HCT116 (cell line): ENCODE results near the gene NEK9. TPM values are rescaled to one million over a fixed set of nuclear protein-coding genes. Genes with fewer than 3 reads are reported as not detected.

Experiments used
- ATAC-seq: fragments of 200-7000 bp; cut with Tn5 transposase; 2 replicates; pipeline ENCODE4 v1.9.1; 2020; ENCODE audit warnings: mild to moderate bottlenecking, moderate library complexity
- BruUV-seq: library from RNA; stranded (reverse); fragments of 400-500 nt; replicated peaks from 2 replicates; lab custom pipeline; 2021; lab: Mats Ljungman, UMichigan
- CTCF ChIA-PET: fragments of 300-600 bp; sonication (Branson Sonifier 250); formaldehyde crosslinking; loops from one replicate; lab custom pipeline; 2021; ENCODE audit warnings: antibody characterized with exemption; lab: Charles Lee
- POLR2A ChIA-PET: fragments of 300-600, 350-600 bp; sonication (Branson Sonifier 250); formaldehyde crosslinking; loops from one replicate; lab custom pipeline; 2021; ENCODE audit warnings: antibody characterized with exemption; lab: Charles Lee
- RAD21 ChIA-PET, 2 experiments: fragments of 300-600 bp; sonication (Branson Sonifier 250); formaldehyde crosslinking; loops; one replicate each; lab custom pipeline; 2023; ENCODE audit warnings: low total read pairs in 2 of 2; ENCODE audit not compliant: uncharacterized antibody in 2 of 2, unreplicated experiment in 2 of 2, low non-redundant PET in 1 of 2; lab: Charles Lee
- DNase-seq: peaks from one replicate; pipeline ENCODE4 v3.0.0-alpha.2; 2010; ENCODE audit warnings: low read depth, low spot score
- H2AFZ ChIP-seq: fragments of 200-600 bp; shearing (Covaris generic), sonication (generic); 2 replicates; pipeline ENCODE4 v1.6.1; 2017; ENCODE audit warnings: low read depth, mixed run types, mixed read lengths, antibody characterized with exemption, low read length; ENCODE audit not compliant: poor library complexity, severe bottlenecking
- H3K27ac ChIP-seq: 2 replicates; pipeline ENCODE4 v1.5.1; 2012; ENCODE audit warnings: low read depth, low read length
- H3K27me3 ChIP-seq: fragments of 200-600 bp; sonication (generic); 2 replicates; pipeline ENCODE4 v1.6.1; 2016; ENCODE audit warnings: mixed run types, low read length, mixed read lengths; ENCODE audit not compliant: insufficient read depth
- H3K36me3 ChIP-seq, 2 experiments: fragments of 200-500 bp in 1 of 2; fragments of 200-600 bp in 1 of 2; sonication (Bioruptor generic) in 1 of 2; sonication (generic) in 1 of 2; 2 replicates each; pipeline versions ENCODE4 v1.5.1 to v1.6.1; 2014 to 2016; ENCODE audit warnings: low read length in 2 of 2, inconsistent platforms in 1 of 2, mixed read lengths in 1 of 2, mixed run types in 1 of 2; ENCODE audit not compliant: insufficient read depth in 2 of 2, control insufficient read depth in 1 of 2
- H3K4me1 ChIP-seq, 2 experiments: fragments of 200-600 bp in 1 of 2; sonication (generic) in 1 of 2; 2 replicates each; pipeline versions ENCODE4 v1.5.1 to v1.6.1; 2012 to 2017; ENCODE audit warnings: low read length in 2 of 2, inconsistent platforms in 1 of 2, mild to moderate bottlenecking in 1 of 2, mixed read lengths in 1 of 2, mixed run types in 1 of 2, moderate library complexity in 1 of 2; ENCODE audit not compliant: insufficient read depth in 2 of 2, control insufficient read depth in 1 of 2
- H3K4me2 ChIP-seq: fragments of 200-600 bp; sonication (generic); 2 replicates; pipeline ENCODE4 v1.6.1; 2017; ENCODE audit warnings: mixed run types, low read length, mixed read lengths
- H3K4me3 ChIP-seq, 2 experiments: fragments of 200-600 bp in 1 of 2; sonication (generic) in 1 of 2; replicated peaks in 1 of 2; 2 replicates each; pipeline ENCODE4 v1.5.1; 2011 to 2016; ENCODE audit warnings: low read length in 2 of 2, control low read depth in 1 of 2, low read depth in 1 of 2, mild to moderate bottlenecking in 1 of 2, mixed read lengths in 1 of 2, mixed run types in 1 of 2
- H3K79me2 ChIP-seq: fragments of 200-600 bp; sonication (generic); 2 replicates; pipeline ENCODE4 v1.6.1; 2017; ENCODE audit warnings: mild to moderate bottlenecking, mixed run types, low read length, moderate library complexity, mixed read lengths; ENCODE audit not compliant: insufficient read depth
- H3K9ac ChIP-seq: fragments of 200-600 bp; sonication (generic); 2 replicates; pipeline ENCODE4 v1.6.1; 2016; ENCODE audit warnings: low read length, mixed read lengths
- H3K9me2 ChIP-seq: fragments of 200-600 bp; sonication (generic), shearing (Covaris generic); 2 replicates; pipeline ENCODE4 v1.6.1; 2017; ENCODE audit warnings: mixed run types, mild to moderate bottlenecking, moderate library complexity; ENCODE audit not compliant: insufficient read depth
- H3K9me3 ChIP-seq, 2 experiments: fragments of 200-500 bp in 1 of 2; fragments of 200-600 bp in 1 of 2; sonication (Bioruptor generic) in 1 of 2; sonication (generic) in 1 of 2; 2 replicates each; pipeline ENCODE4 v1.6.1; 2014 to 2017; ENCODE audit warnings: low read length in 2 of 2, mixed read lengths in 2 of 2, inconsistent platforms in 1 of 2, low read depth in 1 of 2, mild to moderate bottlenecking in 1 of 2, mixed run types in 1 of 2, moderate library complexity in 1 of 2; ENCODE audit not compliant: control insufficient read depth in 1 of 2, insufficient read depth in 1 of 2
- H4K20me1 ChIP-seq: fragments of 200-600 bp; sonication (generic), shearing (Covaris generic); 2 replicates; pipeline ENCODE4 v1.6.1; 2017; ENCODE audit warnings: mixed run types, mild to moderate bottlenecking, moderate library complexity; ENCODE audit not compliant: insufficient read depth
- CBX3 ChIP-seq: IDR thresholded peaks from 2 replicates; pipeline ENCODE4 v1.6.1; 2012; ENCODE audit warnings: low read depth
- CTCF ChIP-seq, 3 experiments: fragments of 200-600 bp in 1 of 3; sonication (generic) in 1 of 3; IDR thresholded peaks in 2 of 3; conservative IDR thresholded peaks in 1 of 3; 2 replicates each; pipeline ENCODE4 v1.5.1; 2012 to 2017; ENCODE audit warnings: low read depth in 2 of 3, low read length in 2 of 3, antibody characterized with exemption in 1 of 3, borderline replicate concordance in 1 of 3, control low read depth in 1 of 3, mild to moderate bottlenecking in 1 of 3, mixed read lengths in 1 of 3, mixed run types in 1 of 3, moderate library complexity in 1 of 3; ENCODE audit not compliant: insufficient read depth in 1 of 3
- EGR1 ChIP-seq: IDR thresholded peaks from 2 replicates; pipeline ENCODE4 v1.6.1; 2012; ENCODE audit warnings: low read depth
- RAD21 ChIP-seq: IDR thresholded peaks from 2 replicates; pipeline ENCODE4 v1.6.1; 2012; ENCODE audit warnings: low read depth, mild to moderate bottlenecking
- SP1 ChIP-seq: IDR thresholded peaks from 2 replicates; pipeline ENCODE4 v1.6.1; 2012; ENCODE audit warnings: low read depth
- ZFX ChIP-seq: fragments of 450-650 bp; IDR thresholded peaks from 2 replicates; pipeline ENCODE4 v1.6.1; 2017
- ZNF274 ChIP-seq: fragments of 200-500 bp; sonication (Bioruptor generic); IDR thresholded peaks from 2 replicates; pipeline ENCODE4 v1.6.1; 2014; ENCODE audit warnings: mild to moderate bottlenecking, low read depth, low read length, inconsistent platforms
- intact Hi-C: fragments of 100-400 bp; cut with micrococcal nuclease; formaldehyde crosslinking; loops from 2 replicates; pipeline ENCODE4 v1.10.0; 2022
- total RNA-seq: library from RNA; stranded (reverse); gene quantifications from one replicate; pipeline ENCODE4 v1.2.1, GENCODE V29; 2021; ENCODE audit not compliant: unreplicated experiment
- TF ChIP-seq, protein P1 (sequence below): IDR thresholded peaks from 2 replicates; pipeline ENCODE4 v1.6.1; 2012; ENCODE audit warnings: low read depth

Gene NEK9
- total RNA-seq, 1 experiment from 2014 or later, result 64.4 TPM

GRCh38 chr14:75134644-75135043 lies 7.8 kb upstream of the NEK9 start:
- RAD21 ChIA-PET, result no interaction called here
- Histone ChIP-seq H2AFZ (no peak overlapping the region), H3K4me3 (no peak overlapping the region), H3K36me3 (peaks cover 0 to 30% of the 10 kb centered on the region in 2 experiments; a peak in 3 of 4 replicates), H3K9me2 (no peaks in the 10 kb centered on the region), H3K4me1 (no peaks in the 10 kb centered on the region), H3K9me3 (no peaks in the 10 kb centered on the region), H4K20me1 (no peaks in the 10 kb centered on the region), H3K79me2 (peaks cover 35% of the 10 kb centered on the region), H3K9ac (no peak overlapping the region), H3K4me2 (no peak overlapping the region), H3K27ac (no peak overlapping the region), H3K27me3 (no peaks in the 10 kb centered on the region)
- ATAC-seq, result no peak
- BruUV-seq, result no TSS peak
- no peak for TF ChIP-seq ZFX
- TF ChIP-seq CBX3, result no peak
- no peak for TF ChIP-seq SP1
- no peak for TF ChIP-seq CTCF (IDR thresholded peaks at IDR 0.05 in 2 of 3, conservative IDR thresholded peaks at IDR 0.05 in 1 of 3; ENCODE audit: borderline replicate concordance in 1 of 3, insufficient read depth in 1 of 3, low read depth in 2 of 3, low read length in 2 of 3)
- TF ChIP-seq EGR1, result no peak
- no peak for TF ChIP-seq ZNF274
- no peak for DNase-seq
- CTCF ChIA-PET, result interaction anchor here (1.7 kb wide), 1 partner anchor 161 kb away, joined by 6 read pairs; no protein-coding TSS in a partner anchor
- intact Hi-C loops, result no loop called here
- POLR2A ChIA-PET, result interaction anchor here (0.6 to 0.7 kb wide), 2 partner anchors 159 to 163 kb away, joined by 3 read pairs; no protein-coding TSS in a partner anchor

- Histone ChIP-seq H3K9me3 (no peaks in the 10 kb centered on the region), H4K20me1 (no peaks in the 10 kb centered on the region), H3K27ac (no peak overlapping the region), H3K4me3 (no peak overlapping the region), H3K27me3 (no peaks in the 10 kb centered on the region), H3K9me2 (no peaks in the 10 kb centered on the region), H3K4me2 (no peak overlapping the region), H3K9ac (no peak overlapping the region), H3K79me2 (peaks cover 35% of the 10 kb centered on the region), H2AFZ (no peak overlapping the region), H3K4me1 (peaks cover 3 to 6% of the 10 kb centered on the region in 2 experiments; a peak in 3 of 4 replicates), H3K36me3 (peaks cover 0 to 30% of the 10 kb centered on the region in 2 experiments; a peak in 2 of 4 replicates)
- POLR2A ChIA-PET, result no interaction called here
- DNase-seq, result no peak
- RAD21 ChIA-PET, result no interaction called here
- no TSS peak for BruUV-seq
- ATAC-seq, result no peak
- CTCF ChIA-PET, result interaction anchor here (1.7 kb wide), 1 partner anchor 162 kb away, joined by 6 read pairs; no protein-coding TSS in a partner anchor
- intact Hi-C loops, result no loop called here
- TF ChIP-seq EGR1 (no peak), SP1 (no peak), RAD21 (no peak)
- TF ChIP-seq, protein P1, sequence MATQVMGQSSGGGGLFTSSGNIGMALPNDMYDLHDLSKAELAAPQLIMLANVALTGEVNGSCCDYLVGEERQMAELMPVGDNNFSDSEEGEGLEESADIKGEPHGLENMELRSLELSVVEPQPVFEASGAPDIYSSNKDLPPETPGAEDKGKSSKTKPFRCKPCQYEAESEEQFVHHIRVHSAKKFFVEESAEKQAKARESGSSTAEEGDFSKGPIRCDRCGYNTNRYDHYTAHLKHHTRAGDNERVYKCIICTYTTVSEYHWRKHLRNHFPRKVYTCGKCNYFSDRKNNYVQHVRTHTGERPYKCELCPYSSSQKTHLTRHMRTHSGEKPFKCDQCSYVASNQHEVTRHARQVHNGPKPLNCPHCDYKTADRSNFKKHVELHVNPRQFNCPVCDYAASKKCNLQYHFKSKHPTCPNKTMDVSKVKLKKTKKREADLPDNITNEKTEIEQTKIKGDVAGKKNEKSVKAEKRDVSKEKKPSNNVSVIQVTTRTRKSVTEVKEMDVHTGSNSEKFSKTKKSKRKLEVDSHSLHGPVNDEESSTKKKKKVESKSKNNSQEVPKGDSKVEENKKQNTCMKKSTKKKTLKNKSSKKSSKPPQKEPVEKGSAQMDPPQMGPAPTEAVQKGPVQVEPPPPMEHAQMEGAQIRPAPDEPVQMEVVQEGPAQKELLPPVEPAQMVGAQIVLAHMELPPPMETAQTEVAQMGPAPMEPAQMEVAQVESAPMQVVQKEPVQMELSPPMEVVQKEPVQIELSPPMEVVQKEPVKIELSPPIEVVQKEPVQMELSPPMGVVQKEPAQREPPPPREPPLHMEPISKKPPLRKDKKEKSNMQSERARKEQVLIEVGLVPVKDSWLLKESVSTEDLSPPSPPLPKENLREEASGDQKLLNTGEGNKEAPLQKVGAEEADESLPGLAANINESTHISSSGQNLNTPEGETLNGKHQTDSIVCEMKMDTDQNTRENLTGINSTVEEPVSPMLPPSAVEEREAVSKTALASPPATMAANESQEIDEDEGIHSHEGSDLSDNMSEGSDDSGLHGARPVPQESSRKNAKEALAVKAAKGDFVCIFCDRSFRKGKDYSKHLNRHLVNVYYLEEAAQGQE, result no peak
Observed at GRCh38 chr14:75133597-75133996, 6.7 kb upstream of the NEK9 start.
